GM12873 (cell line): ENCODE results near the gene TBC1D10B.

ENCODE experiments used
- CTCF ChIP-seq: IDR thresholded peaks from 2 replicates; pipeline ENCODE4 v1.5.1; 2012; ENCODE audit warnings: low read depth, mild to moderate bottlenecking, moderate library complexity, low read length, control low read depth; ENCODE audit not compliant: insufficient read depth; ENCODE audit errors: missing control alignments

The TBC1D10B gene

GRCh38 chr16:30348929-30349328 is 21.4 kb downstream of the TBC1D10B start:
- TF ChIP-seq CTCF, result no peak

GRCh38 chr16:30348113-30348512 is 22.2 kb downstream of the TBC1D10B start:
- no peak for TF ChIP-seq CTCF

DNA sequence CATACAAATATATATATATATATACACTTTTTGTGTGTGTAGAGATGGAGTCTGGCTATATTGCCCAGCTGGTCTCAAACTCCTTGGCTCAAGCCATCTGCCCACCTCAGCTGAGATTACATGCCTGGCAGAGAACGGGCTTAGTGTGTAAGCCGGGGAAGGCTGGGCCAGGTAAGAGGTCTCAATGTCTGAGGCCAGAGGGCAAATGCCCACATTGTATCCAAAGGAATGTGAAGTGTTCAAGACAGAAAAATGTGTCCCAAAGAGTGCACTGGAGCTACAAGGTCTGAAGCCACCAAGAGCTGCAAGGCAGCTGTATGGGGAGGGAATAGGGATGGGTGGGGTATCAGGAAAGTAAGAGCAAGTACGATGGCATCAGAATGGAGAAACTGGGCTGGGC is 24.0 kb downstream of the TBC1D10B start:
- no peak for TF ChIP-seq CTCF

- no peak for TF ChIP-seq CTCF
Observed at GRCh38 chr16:30342751-30343490, 27.4 kb downstream of the TBC1D10B start.

- TF ChIP-seq CTCF, result no peak
Observed at GRCh38 chr16:30340621-30341020, 29.7 kb downstream of the TBC1D10B start.

DNA sequence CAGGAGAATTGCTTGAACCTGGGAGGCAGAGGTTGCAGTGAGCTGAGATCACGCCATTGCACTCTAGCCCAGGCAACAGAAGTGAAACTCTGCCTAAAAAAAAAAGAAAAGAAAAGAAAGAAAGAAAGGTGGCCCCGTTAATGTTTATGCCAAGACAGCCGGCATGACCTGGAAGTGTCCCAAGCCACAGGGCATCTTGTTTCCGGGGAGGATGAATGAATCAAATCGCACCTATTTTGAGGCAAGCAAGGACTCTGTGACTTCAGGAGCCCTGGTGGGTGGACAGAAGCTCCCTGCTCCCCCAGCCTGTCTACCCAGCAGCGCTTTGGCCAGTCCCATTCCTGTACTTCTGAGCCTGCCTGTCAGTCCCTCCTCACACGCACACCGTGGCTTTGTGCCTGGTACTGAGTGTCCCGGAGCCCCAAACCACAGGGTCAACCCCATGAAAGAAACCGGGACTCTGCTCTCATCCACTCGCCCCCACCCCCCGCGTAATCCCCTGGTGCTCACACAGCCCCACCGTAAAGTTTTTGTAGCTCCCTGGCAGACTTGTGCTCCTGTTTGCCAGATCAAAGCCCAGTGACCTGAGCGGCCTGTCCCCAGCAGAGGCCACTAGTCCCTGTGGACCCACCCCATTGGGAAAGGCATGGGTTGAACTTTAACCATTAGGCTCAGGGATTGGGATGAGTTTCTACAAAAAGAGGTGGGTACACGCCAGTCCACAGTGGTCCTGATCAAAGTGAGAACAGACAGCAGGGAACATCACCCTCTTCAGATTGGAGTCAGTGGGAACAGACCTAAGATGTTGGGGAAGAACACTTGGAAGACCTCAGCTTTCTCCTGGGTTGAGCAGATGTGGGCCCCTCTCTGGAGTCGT is 34.5 kb downstream of the TBC1D10B start:
- no peak for TF ChIP-seq CTCF
